ENCODE measurements around the gene LGMN. TPM values are rescaled to one million over a fixed set of nuclear protein-coding genes. Genes with fewer than 3 reads are reported as not detected.
"Not testable (repeated sequence)": the region's sequence is repeated elsewhere in the genome, so short reads cannot be mapped to it uniquely, and the experiment has no call there.

LGMN gene
- total RNA-seq, 1 donor, result 8.4 TPM

DNA sequence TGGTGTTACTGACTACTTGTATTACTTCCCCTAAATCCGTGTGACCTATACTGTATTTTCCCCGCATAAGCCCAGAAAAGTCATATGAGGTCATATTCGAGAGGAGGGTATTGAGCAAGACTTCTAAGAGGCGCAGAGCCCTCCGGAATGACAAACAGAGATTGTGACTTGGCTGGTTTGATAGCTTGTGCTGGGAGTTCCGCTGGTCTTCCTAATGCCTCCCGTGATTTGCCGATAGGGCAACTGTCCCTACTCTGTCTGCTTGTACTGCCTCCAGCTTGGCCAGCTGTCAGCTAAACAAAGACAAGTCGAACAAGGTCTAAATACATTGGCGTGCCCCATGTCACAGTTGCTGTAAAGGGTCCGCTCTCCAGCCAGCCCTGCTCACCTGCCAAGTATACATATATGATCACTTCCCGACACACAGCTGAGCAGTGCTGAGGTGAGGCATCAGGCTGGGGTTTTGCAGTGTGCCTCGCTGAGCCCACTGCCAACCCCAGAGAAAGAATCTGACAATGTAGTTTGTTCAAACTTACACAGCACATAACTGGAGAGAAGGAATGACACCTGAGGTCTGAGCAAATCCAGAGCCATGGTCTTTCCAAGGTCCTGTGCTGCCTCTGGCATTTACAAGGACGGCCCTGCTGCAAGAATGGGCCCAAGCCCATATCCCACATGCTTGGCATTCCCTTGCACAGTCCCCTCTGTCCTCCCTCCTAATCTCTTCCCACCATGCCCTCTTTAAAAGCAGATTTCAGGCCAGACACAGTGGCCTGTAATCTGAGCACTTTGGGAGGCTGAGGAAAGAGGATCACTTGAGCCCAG, 23.7 kb downstream of the LGMN start:
- Histone ChIP-seq H3K27me3 (ENCODE audit: insufficient read depth, low read length) (no peaks in the 10 kb centered on the region), H3K9me3 (ENCODE audit: low read depth, low read length) (no peaks in the 10 kb centered on the region), H3K4me1 (ENCODE audit: insufficient read depth, low read length) (peaks cover 47% of the 10 kb centered on the region), H3K4me3 (ENCODE audit: low read length) (no peak overlapping the region)

DNA sequence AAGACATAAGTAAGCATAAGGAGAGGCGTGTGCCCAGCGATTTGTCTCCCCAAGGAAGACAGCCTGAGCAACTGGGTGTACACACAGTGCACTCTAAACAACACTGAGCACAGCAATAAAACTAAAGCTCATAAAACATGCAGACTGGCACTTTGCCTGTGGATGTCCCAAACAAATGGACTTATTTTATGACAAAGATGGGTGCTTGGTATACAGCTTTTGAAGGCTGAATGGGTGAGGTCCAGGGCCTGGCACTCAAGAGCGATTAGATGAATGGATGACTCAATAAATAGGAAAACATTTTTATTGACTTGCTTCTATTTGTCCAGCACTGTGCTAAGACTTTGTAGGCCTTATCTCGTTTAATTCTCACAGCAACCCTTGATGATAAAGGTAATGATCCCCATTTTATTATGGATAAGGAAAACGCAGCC, 28.5 kb downstream of the LGMN start:
- no peaks in the 10 kb centered on the region for H3K9me3 ChIP-seq (ENCODE audit: low read depth, low read length)
- H3K27me3 ChIP-seq (ENCODE audit: insufficient read depth, low read length), result no peaks in the 10 kb centered on the region
- H3K4me1 ChIP-seq (ENCODE audit: insufficient read depth, low read length), result peaks cover 15% of the 10 kb centered on the region
- no peak overlapping the region for H3K4me3 ChIP-seq (ENCODE audit: low read length)

DNA sequence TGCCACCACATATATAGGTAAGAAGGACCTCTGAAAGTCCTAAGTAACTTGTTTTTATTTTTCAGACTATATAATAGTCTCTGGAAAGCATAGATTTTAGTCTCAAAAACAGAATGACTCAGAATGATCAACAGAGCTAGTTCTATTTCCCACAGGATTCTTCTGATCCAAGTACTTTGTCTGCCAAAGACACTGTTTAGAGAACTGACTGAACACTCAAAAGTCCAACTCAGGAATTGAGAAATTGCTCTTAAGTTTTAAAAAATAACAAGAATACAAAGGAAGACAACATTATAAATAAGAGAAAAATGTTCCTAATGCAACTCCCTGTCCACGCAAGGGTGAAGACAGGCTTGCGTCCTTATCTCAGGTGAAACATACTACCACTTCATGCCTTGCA, 29.0 kb downstream of the LGMN start:
- H3K4me3 ChIP-seq (ENCODE audit: low read length), result no peak overlapping the region
- H3K27me3 ChIP-seq (ENCODE audit: insufficient read depth, low read length), result no peaks in the 10 kb centered on the region

DNA sequence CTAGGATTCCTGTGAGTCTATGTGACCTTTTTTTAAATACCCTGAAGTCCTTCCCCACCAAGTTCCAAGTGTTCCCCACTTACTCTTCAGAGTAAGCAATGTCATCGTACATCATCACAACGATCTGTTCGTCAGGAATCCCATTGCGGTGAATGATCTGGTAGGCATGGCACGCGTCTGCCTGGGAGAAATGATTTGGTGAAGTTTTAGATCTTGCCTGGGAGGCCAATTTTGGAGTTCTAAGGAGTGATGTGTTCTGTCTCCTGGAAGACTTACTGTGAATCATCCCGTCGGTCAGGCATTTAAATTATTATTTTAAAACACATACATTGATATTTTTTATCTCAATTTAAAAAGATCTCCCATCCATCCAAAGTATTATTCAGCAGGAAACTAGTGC, 29.8 kb downstream of the LGMN start:
- no peaks in the 10 kb centered on the region for H3K9me3 ChIP-seq (ENCODE audit: low read depth, low read length)
- no peaks in the 10 kb centered on the region for H3K27me3 ChIP-seq (ENCODE audit: insufficient read depth, low read length)
- peaks cover 4% of the 10 kb centered on the region for H3K4me1 ChIP-seq (ENCODE audit: insufficient read depth, low read length)
- H3K4me3 ChIP-seq (ENCODE audit: low read length), result no peak overlapping the region

More for the DNA sequence above, 29.0 kb downstream of the LGMN start:
- H3K9me3 ChIP-seq (ENCODE audit: low read depth, low read length), result no peaks in the 10 kb centered on the region
- peaks cover 10% of the 10 kb centered on the region for H3K4me1 ChIP-seq (ENCODE audit: insufficient read depth, low read length)

DNA sequence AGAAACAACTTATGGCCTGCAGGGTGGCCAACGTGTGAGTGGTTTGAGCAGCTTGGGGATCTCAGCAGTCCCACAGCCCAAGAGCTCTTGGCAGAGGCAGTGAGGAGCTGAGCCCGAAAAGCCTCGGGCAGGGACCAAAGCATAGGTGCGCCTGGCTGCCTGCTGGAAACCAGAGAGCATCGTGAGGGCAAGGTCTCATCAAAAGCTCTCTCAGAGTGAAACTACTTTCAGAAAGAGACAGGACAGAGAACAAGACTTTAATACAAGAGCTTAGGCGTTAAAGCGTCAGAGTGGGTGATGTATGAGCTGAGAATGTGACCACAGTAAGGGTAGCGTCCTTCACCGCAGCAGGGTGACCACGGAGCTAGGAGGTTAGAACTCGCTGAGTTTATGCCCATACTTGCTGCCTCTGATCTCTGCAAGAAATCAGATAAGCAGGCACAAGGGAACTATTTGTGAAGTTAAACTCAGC, 30.8 kb downstream of the LGMN start:
- Histone ChIP-seq H3K27me3 (ENCODE audit: insufficient read depth, low read length) (no peaks in the 10 kb centered on the region), H3K9me3 (ENCODE audit: low read depth, low read length) (no peaks in the 10 kb centered on the region), H3K4me1 (ENCODE audit: insufficient read depth, low read length) (peaks cover 4% of the 10 kb centered on the region), H3K4me3 (ENCODE audit: low read length) (no peak overlapping the region)

DNA sequence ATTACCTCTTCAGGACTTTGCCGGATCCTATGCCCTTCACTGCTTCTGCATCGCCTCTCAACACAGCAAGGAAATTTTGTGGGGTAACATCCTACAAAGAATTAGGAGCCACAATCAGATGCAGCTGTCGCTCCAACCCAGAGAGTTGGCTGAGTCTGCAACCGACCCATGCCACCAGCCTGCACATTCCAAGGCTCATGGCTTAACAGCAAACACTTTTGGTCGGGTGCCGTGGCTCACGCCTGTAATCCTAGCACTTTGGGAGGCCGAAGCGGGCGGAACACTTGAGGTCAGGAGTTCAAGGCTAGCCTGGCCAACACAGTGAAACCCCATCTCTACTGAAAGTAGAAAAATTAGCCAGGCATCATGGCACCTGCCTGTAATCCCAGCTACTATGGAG, 32.3 kb downstream of the LGMN start:
- peaks cover 4% of the 10 kb centered on the region for H3K4me1 ChIP-seq (ENCODE audit: insufficient read depth, low read length)
- no peak overlapping the region for H3K4me3 ChIP-seq (ENCODE audit: low read length)
- H3K27me3 ChIP-seq (ENCODE audit: insufficient read depth, low read length), result no peaks in the 10 kb centered on the region
- H3K9me3 ChIP-seq (ENCODE audit: low read depth, low read length), result no peaks in the 10 kb centered on the region

DNA sequence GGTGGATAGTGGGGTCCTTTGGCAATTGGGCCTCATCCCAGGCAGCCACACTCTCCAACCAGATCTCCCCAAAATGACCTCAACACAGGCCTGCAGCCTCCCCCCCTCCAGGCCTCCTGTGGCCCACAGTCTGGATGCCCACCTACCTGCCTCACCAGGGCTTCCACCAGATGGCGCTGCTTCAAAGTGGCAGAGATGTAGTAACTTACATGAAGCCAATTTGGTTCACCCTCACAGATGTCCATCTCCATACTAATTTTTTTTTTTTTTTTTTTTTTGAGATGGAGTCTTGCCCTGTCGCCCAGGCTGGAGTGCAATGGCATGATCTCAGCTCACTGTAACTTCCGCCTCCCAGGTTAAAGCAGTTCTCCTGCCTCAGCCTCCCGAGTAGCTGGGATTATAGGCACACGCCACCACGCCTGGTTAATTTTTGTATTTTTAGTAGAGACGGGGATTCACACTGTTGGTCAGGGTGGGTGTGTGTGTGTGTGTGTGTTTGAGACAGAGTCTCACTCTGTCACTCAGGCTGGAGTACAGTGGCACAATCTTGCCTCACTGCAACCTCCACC, 33.6 kb downstream of the LGMN start:
- not testable (repeated sequence) for H3K4me3 ChIP-seq (ENCODE audit: low read length); H3K4me1 ChIP-seq (ENCODE audit: insufficient read depth, low read length)

DNA sequence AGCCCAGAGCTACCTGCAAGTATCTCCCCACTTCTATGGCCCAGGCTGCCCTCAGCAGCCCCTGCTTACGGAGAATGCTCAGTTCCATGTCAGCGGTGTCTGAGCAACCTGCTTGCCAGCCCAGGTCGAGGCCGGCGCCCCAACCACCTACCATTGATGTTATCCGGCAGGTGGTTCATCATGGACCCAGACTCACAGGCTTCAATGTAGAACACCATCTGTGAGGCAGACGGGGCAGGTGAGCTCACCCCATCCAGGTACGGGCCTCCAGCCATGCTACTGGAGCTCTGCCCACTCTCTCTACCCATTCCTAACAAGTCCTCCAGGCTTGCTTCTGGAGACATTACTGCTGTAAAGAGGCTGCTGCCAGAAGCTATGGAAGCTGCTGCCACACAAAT, 35.8 kb downstream of the LGMN start:
- Histone ChIP-seq H3K9me3 (ENCODE audit: low read depth, low read length) (no peaks in the 10 kb centered on the region), H3K4me1 (ENCODE audit: insufficient read depth, low read length) (peaks cover 4% of the 10 kb centered on the region), H3K27me3 (ENCODE audit: insufficient read depth, low read length) (no peaks in the 10 kb centered on the region), H3K4me3 (ENCODE audit: low read length) (no peak overlapping the region)

More for the DNA sequence above, 33.6 kb downstream of the LGMN start:
- H3K9me3 ChIP-seq (ENCODE audit: low read depth, low read length); H3K27me3 ChIP-seq (ENCODE audit: insufficient read depth, low read length): not testable (repeated sequence)

DNA sequence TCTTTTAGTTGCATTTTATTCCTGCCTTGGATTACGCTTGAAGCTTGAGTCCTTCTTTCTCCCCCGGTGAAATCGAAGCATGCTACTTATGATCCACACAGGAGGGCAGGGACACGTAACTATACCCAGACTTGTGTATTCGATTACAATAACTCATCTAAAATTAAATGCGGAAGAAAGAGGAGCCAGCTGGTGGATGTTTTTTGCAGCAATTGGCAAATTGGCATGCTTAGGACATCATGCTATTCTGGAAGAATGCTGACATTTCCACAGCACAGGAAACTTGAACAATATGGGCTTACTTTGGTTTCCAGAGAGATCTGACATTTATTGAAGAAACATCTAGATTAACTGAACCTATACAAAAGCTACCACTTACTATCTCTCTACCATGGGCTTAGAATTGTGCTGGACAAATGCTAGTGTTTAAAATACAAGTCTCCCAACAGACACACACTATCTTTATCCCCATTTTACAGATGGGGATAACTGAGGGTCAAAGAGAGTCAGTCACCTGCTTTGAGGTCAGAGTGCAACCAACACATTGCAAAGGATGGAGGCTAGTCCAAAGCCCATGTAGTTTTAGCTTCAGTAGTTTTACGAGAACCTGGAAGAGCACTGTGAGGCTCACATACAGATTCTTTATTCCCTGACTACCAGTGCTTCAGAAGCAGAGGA, 36.3 kb downstream of the LGMN start:
- Histone ChIP-seq H3K4me1 (ENCODE audit: insufficient read depth, low read length) (no peaks in the 10 kb centered on the region), H3K9me3 (ENCODE audit: low read depth, low read length) (no peaks in the 10 kb centered on the region), H3K27me3 (ENCODE audit: insufficient read depth, low read length) (no peaks in the 10 kb centered on the region), H3K4me3 (ENCODE audit: low read length) (no peak overlapping the region)

DNA sequence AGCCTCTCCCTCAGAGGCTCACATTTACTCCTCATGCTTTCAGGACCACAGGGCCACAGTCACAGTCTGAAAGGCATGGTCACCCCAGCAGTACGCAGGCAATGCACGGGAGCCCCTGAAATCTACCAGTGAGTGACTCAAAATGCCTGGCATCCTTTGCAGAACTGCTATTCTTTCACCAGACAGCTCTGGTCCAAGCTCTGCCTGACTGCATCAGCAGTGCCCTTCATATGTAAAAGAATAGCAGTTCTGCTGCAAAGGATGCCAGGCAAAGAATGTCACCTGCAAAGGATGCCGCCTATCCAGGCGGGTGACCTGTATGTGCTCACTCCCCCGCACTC, 38.5 kb downstream of the LGMN start:
- Histone ChIP-seq H3K4me3 (ENCODE audit: low read length) (no peak overlapping the region), H3K9me3 (ENCODE audit: low read depth, low read length) (no peaks in the 10 kb centered on the region), H3K4me1 (ENCODE audit: insufficient read depth, low read length) (peaks cover 6% of the 10 kb centered on the region), H3K27me3 (ENCODE audit: insufficient read depth, low read length) (no peaks in the 10 kb centered on the region)

DNA sequence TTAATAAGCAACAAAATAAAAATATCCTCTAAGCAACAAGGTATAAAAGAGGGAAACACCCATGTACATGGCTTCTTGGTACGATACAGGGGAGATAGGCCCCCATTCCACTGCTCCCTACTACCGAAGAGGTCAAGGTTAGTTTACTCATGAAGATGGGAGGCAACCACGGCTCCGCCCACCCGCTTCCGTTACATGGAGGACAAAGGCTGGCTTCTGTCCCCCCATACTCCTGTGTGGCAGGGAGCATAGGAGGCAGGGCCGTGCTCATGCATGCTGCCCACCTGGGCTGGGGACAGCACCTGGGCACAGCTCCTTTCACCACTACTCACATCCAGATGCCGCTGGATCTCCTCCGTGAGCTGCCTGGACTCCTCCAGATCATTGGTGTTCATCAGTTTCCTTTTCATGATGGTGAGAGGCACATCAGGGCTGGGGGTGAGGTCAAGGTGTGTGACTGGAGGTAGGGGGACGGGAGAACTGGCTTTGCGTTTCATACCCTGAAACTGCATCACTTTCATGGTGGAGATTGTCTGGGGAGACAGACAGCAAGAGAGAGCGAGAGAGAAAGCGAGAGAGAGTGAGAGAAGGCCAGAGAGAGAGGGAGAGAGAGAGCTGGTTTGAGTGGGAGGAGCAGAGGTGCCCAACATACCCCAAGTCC, 39.0 kb downstream of the LGMN start:
- H3K4me3 ChIP-seq (ENCODE audit: low read length), result no peak overlapping the region
- H3K27me3 ChIP-seq (ENCODE audit: insufficient read depth, low read length), result no peaks in the 10 kb centered on the region
- H3K9me3 ChIP-seq (ENCODE audit: low read depth, low read length), result no peaks in the 10 kb centered on the region
- H3K4me1 ChIP-seq (ENCODE audit: insufficient read depth, low read length), result peaks cover 11% of the 10 kb centered on the region

DNA sequence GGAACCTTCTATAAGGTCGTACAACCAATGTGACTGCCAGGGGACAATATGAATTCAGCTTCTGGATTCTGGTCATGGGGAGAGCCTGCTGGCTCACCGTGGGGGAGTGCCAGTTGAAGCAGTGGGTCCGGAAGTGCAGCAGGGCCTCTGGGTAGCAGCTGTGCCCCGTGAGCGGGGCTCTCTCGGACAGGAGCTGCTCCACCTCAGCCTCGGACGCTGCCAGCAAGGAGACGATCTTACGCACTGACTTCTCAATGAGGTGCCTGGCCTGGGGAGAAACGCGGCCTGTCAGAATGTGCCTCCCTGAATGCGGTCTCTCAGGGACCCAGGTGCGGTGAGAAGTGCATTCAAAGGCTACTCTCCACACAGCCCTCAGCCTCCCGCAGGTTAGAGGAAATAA, 42.0 kb downstream of the LGMN start:
- no peaks in the 10 kb centered on the region for H3K9me3 ChIP-seq (ENCODE audit: low read depth, low read length)
- H3K4me1 ChIP-seq (ENCODE audit: insufficient read depth, low read length), result peaks cover 42% of the 10 kb centered on the region
- no peaks in the 10 kb centered on the region for H3K27me3 ChIP-seq (ENCODE audit: insufficient read depth, low read length)
- H3K4me3 ChIP-seq (ENCODE audit: low read length), result no peak overlapping the region

DNA sequence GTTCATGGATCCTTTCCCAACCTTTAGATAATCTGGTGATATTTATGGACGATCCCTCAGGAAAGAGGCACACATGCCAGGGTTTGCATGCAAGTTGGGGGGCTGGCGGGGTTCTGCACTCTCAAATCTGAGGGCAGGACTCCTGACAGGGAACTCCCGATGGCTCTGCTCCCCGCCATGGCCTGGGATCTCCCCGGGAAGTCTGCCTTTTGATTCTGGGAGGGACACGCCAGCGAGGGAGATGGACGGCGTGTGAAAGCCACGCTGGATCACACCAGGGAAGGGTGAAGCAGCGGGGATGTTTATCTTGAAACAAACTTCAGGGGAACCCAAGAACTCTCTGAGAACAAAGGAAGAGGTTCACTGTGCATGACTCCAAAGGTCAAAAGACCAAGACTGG, 43.6 kb downstream of the LGMN start:
- no peaks in the 10 kb centered on the region for H3K9me3 ChIP-seq (ENCODE audit: low read depth, low read length)
- H3K4me3 ChIP-seq (ENCODE audit: low read length), result no peak overlapping the region
- no peaks in the 10 kb centered on the region for H3K27me3 ChIP-seq (ENCODE audit: insufficient read depth, low read length)
- peaks cover 42% of the 10 kb centered on the region for H3K4me1 ChIP-seq (ENCODE audit: insufficient read depth, low read length)

DNA sequence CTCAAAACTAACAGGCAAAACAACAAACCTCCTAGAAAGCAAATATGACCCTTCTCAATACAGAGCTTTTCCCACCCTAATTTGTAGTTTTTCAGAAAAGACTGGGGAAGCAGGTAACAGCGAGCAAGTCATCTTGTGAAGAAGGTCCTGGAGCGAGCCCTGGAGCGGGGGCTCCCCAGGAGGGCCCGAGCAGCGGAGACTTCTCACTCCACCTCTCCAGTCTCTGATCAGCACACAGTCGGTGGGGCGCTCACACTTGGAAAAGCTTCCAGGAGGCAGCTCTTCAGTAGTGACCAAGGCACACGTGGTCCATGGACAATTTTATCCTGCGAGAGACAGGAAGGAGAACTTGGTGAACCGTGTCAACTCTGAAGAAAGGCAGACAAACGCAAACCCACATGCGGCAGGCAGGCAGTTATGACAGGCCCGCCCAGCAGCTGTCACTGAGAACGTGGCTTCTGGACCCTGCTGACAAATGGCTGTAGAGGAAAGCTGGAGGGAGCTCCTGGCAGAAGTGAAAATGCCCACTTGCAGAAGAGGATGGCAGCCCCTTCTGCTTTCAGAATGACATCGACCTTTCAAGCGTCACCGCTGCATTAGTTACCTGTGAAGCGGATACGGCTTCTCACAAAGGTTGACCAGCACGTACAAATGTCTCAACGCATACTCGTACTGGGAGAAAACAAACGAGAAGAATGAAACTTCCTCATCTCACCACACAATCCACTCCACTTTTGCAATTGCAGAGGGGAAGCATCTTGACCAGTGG, 44.2 kb downstream of the LGMN start:
- Histone ChIP-seq H3K4me1 (ENCODE audit: insufficient read depth, low read length) (peaks cover 42% of the 10 kb centered on the region), H3K4me3 (ENCODE audit: low read length) (no peak overlapping the region)

More for the DNA sequence above, 44.2 kb downstream of the LGMN start:
- Histone ChIP-seq H3K27me3 (ENCODE audit: insufficient read depth, low read length) (no peaks in the 10 kb centered on the region), H3K9me3 (ENCODE audit: low read depth, low read length) (no peaks in the 10 kb centered on the region)

Measured in mononuclear cell (primary cell).